Bronchial epithelial cell (primary cell): ENCODE measurements around the gene GASK1B. TPM values are rescaled to one million over a fixed set of nuclear protein-coding genes. Genes with fewer than 3 reads are reported as not detected.

ENCODE experiments used
- DNase-seq: peaks from one replicate; pipeline ENCODE4 v3.0.0-alpha.2; 2010; ENCODE audit warnings: low read depth
- FAIRE-seq: peaks from 2 replicates; lab custom pipeline; 2011; peaks lifted over from hg19 to GRCh38; lab: Jason Lieb, UNC
- H3K27me3 ChIP-seq: 2 replicates; pipeline ENCODE4 v1.5.1; 2011; ENCODE audit warnings: low read length; ENCODE audit not compliant: control insufficient read depth, insufficient read depth
- H3K36me3 ChIP-seq: 2 replicates; pipeline ENCODE4 v1.5.1; 2011; ENCODE audit warnings: low read length; ENCODE audit not compliant: control insufficient read depth, insufficient read depth
- H3K4me3 ChIP-seq: 2 replicates; pipeline ENCODE4 v1.5.1; 2011; ENCODE audit warnings: mild to moderate bottlenecking, low read depth, low read length, control low read depth
- total RNA-seq: library from RNA; depleted of rRNA; stranded (reverse); fragments of >200 nt; gene quantifications from 2 replicates; pipeline ENCODE4 v1.2.1, GENCODE V29; 2014
- TF ChIP-seq, protein P1 (sequence below): IDR thresholded peaks from 2 replicates; pipeline ENCODE4 v1.5.1; 2011; ENCODE audit warnings: mild to moderate bottlenecking, moderate library complexity, low read length, control low read depth, inconsistent platforms; ENCODE audit not compliant: insufficient read depth, severe bottlenecking

The GASK1B gene
- total RNA-seq: 1.2 and 2.1 TPM in 2 replicates

DNA sequence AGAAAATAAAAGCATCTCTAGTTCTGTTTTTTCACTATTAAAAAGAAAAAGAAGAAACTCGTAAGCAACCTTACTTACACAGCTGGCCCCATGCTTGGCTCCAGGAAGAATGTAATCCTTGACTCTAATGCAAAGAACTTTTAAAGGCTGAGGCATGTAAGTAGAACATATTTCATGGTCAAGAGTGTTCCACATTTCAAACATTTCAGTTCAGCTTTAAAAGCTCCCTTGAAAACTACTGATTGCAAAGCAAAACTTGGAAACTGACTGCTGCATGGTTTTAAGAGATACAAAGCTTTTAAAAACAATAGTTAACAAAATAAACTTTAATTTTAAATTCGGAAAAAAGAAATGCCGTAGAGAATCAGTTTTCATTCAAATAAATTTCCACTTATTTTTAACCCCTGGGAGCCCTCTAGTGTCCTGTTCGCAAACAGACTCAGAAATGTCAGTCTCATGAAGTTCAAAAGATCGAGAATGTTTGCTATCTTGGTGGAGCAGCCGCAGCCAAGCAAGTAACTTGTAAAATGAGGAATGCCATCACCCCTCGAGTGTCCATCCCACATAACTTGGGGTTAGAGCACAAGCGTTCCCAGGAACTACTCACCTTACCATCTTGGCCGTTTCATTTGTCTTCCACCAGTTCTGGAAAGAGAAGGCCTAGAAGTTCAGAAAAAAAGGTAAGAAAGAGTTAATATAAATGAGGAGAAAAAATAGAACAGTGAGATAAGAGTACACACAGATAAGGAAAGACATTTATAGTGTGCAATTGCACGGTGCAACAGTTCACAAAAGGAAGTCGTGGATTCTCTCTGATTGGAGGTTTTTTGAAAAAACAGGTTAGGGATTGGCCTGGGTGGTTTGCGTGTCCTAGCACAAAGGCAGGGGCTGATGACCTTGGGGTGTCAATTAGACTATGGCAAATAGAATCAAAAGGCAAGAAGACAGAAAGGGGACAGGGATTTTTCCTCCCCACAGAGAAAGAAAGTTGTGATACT lies at the start of gene GASK1B:
Gene GASK1B (minus strand): TSS at position 765 of the 998 bp plus-strand sequence. CDS start 1,650 bp downstream, outside the sequence.
- Histone ChIP-seq H3K27me3 (no peaks in the 10 kb centered on the region), H3K36me3 (no peaks in the 10 kb centered on the region), H3K4me3 (peak within 1 kb of the TSS; percentile 49)
- no peak for FAIRE-seq
- TF ChIP-seq, protein P1, sequence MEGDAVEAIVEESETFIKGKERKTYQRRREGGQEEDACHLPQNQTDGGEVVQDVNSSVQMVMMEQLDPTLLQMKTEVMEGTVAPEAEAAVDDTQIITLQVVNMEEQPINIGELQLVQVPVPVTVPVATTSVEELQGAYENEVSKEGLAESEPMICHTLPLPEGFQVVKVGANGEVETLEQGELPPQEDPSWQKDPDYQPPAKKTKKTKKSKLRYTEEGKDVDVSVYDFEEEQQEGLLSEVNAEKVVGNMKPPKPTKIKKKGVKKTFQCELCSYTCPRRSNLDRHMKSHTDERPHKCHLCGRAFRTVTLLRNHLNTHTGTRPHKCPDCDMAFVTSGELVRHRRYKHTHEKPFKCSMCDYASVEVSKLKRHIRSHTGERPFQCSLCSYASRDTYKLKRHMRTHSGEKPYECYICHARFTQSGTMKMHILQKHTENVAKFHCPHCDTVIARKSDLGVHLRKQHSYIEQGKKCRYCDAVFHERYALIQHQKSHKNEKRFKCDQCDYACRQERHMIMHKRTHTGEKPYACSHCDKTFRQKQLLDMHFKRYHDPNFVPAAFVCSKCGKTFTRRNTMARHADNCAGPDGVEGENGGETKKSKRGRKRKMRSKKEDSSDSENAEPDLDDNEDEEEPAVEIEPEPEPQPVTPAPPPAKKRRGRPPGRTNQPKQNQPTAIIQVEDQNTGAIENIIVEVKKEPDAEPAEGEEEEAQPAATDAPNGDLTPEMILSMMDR: peak; percentile 59
- peak; percentile 65 for DNase-seq

DNA sequence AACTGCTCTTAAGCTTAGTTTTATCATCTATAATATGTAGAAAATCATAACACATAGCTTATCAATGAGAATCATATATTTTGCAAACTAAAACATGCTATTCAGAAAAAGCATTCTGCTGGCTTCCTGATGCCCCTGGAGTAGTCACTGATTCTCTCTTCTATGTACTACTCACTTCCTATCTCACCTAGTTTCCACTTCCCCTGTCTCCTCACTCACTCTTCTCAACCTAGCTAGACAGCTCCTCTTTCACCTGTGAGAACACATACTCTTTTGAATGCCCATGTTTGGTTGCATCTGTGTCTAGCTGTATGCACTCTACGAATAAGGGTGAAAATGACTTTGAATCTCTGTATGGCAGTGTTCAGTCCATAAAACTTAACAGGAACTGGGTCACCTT lies 46.8 kb upstream of the GASK1B start:
- Histone ChIP-seq H3K27me3 (no peaks in the 10 kb centered on the region), H3K4me3 (no peak overlapping the region), H3K36me3 (peaks cover 2% of the 10 kb centered on the region)
- FAIRE-seq: no peak
- no peak for DNase-seq
- TF ChIP-seq, protein P1: no peak

DNA sequence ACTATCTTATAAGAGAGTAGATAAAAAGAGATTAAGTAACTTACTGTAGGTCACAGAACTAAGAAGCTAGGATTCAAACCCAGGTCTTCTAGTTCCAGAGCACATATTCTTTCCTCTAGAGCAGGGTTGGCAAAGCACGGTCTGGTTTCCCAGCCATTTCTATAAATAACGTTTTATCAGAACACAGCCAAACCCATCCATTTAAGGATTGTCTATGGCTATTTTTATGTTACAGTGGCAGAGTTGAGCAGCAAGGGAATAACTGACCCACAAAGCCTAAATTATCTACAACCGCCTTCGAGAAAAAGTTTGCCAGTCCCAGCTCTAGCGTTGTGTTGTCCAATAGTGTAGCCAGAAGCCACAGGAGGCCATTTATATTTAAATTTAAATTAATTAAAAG lies 44.9 kb upstream of the GASK1B start:
- Histone ChIP-seq H3K4me3 (no peak overlapping the region), H3K27me3 (no peaks in the 10 kb centered on the region), H3K36me3 (peaks cover 2% of the 10 kb centered on the region)
- FAIRE-seq (no peak), DNase-seq (no peak)
- TF ChIP-seq, protein P1: no peak

DNA sequence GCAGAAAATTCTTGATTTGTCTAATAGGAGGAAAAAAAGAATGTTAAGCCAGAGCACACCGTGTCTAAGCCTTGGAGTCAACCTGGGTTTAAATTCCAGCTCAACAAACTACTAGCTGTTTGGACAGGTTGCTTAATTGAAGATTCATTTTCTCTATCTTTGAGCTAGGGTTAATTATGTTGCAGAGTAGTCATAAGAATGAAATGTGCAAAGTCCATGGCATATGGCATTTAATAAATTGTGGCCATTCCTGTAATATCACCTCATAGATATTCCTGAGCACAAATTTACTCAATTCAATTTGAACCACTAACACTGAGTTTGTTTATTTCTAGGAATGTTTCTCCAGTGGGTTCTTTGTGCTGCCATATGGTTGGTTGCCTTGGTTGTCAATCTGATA lies 42.0 kb upstream of the GASK1B start:
- DNase-seq (no peak), FAIRE-seq (no peak)
- Histone ChIP-seq H3K4me3 (no peak overlapping the region), H3K36me3 (peaks cover 2% of the 10 kb centered on the region), H3K27me3 (no peaks in the 10 kb centered on the region)
- TF ChIP-seq, protein P1: no peak

DNA sequence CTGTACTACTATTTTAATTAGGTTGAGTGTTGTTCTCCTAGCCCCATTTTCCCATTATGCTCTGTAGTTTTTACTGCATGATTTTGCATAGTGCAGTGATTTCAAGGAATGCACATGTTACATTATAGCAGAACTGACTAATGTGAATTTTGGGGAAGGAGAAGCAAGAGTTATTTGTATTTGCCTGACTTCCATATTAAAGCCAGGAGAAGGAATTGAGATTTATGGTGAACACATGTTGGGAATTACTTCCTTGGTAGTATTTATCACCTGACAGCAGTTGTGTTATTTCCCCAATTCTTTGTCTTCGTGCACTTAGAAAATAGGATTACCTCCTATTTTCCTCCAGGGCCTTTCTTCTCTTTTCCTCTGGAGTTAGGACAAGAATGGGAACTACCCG lies 40.6 kb upstream of the GASK1B start:
- TF ChIP-seq, protein P1: no peak
- DNase-seq (no peak), FAIRE-seq (no peak)
- Histone ChIP-seq H3K4me3 (no peak overlapping the region), H3K27me3 (no peaks in the 10 kb centered on the region), H3K36me3 (peaks cover 2% of the 10 kb centered on the region)
